HG02943 (cell line): ENCODE results near the gene ASAP2.

Experiments
- ATAC-seq: cut with Tn5 transposase; IDR thresholded peaks from one replicate; pipeline ENCODE4 v1.9.1; 2021; ENCODE audit warnings: mild to moderate bottlenecking, low read depth, moderate library complexity; ENCODE audit not compliant: unreplicated experiment

Gene ASAP2

GRCh38 chr2:9445089-9445488, 238.5 kb downstream of the ASAP2 start:
- no peak for ATAC-seq

- ATAC-seq, result no peak
Observed at GRCh38 chr2:9451231-9451630, 244.6 kb downstream of the ASAP2 start.
